Cardiac muscle cell (in vitro differentiated cells and primary cell): ENCODE measurements around the gene ATG16L2. TPM values are rescaled to one million over a fixed set of nuclear protein-coding genes. Genes with fewer than 3 reads are reported as not detected.
"Not testable (repeated sequence)": the region's sequence is repeated elsewhere in the genome, so short reads cannot be mapped to it uniquely, and the experiment has no call there.

Experiments used
- DNase-seq, 2 donors: peaks; one replicate each; pipeline versions ENCODE4 v3.0.0 to v3.0.0-alpha.2; 2010 to 2017; ENCODE audit warnings: low read depth in 1 of 2, low spot score in 1 of 2
- H3K27ac ChIP-seq: fragments of 200-600 bp; sonication (generic); 2 replicates; pipeline ENCODE4 v1.5.1; 2016
- H3K27me3 ChIP-seq: fragments of 200-600 bp; sonication (generic); 2 replicates; pipeline ENCODE4 v1.6.0; 2016; ENCODE audit warnings: control low read depth
- H3K36me3 ChIP-seq: fragments of 200-600 bp; sonication (generic); 2 replicates; pipeline ENCODE4 v1.5.1; 2016; ENCODE audit warnings: control low read depth
- H3K4me1 ChIP-seq: fragments of 200-600 bp; sonication (generic); 2 replicates; pipeline ENCODE4 v1.8.1; 2017; ENCODE audit warnings: low read depth, mild to moderate bottlenecking, mixed run types
- H3K4me3 ChIP-seq: fragments of 200-600 bp; sonication (generic); 2 replicates; pipeline ENCODE4 v1.5.1; 2016; ENCODE audit warnings: mild to moderate bottlenecking
- H3K9me3 ChIP-seq: fragments of 200-600 bp; sonication (generic); 2 replicates; pipeline ENCODE4 v1.5.1; 2017; ENCODE audit warnings: low read depth, mild to moderate bottlenecking, control low read depth
- polyA plus RNA-seq: library from polyadenylated mRNA; unstranded; fragments of >200 nt; fragmentation: Nextera tagmentation; extraction: Ambion mirVana; gene quantifications from 2 replicates; pipeline ENCODE4 v1.2.1, GENCODE V29; 2016
- total RNA-seq: library from RNA; depleted of rRNA; stranded (reverse); fragments of >200 nt; gene quantifications from 2 replicates; pipeline ENCODE4 v1.2.3, GENCODE V29; 2016
- TF ChIP-seq, protein P1 (sequence below): IDR thresholded peaks from 2 replicates; pipeline ENCODE4 v1.5.1; 2012; ENCODE audit warnings: low read depth, mild to moderate bottlenecking, low read length

The ATG16L2 gene
- total and polyA plus RNA-seq, 2 experiments from 2014 or later, result 47.8 to 66.8 TPM

DNA sequence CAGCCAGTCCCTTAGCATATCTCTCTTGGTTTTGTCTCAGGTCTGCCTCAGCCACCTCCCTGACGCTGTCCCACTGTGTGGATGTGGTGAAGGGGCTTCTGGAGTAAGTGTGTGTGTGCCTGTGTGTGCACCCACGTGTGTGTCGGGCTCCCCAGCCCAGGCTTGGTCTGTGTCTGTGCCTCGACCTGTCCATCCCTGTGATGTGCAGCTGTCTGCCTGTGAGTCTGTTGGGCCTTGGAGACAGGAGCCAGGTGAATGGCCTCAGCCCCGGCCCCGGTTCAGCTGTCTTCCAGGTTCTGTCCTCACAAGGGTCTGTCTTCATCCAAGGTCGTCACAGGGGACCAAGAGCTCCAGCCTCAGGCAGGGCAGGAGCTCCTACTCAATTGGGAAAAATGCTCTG, 9.8 kb downstream of the ATG16L2 start:
- Histone ChIP-seq H3K4me1 (peaks cover 4% of the 10 kb centered on the region), H3K36me3 (no peaks in the 10 kb centered on the region), H3K4me3 (no peak overlapping the region), H3K27me3 (no peaks in the 10 kb centered on the region), H3K9me3 (no peaks in the 10 kb centered on the region), H3K27ac (no peak overlapping the region)
- DNase-seq, result no peak
- TF ChIP-seq, protein P1, sequence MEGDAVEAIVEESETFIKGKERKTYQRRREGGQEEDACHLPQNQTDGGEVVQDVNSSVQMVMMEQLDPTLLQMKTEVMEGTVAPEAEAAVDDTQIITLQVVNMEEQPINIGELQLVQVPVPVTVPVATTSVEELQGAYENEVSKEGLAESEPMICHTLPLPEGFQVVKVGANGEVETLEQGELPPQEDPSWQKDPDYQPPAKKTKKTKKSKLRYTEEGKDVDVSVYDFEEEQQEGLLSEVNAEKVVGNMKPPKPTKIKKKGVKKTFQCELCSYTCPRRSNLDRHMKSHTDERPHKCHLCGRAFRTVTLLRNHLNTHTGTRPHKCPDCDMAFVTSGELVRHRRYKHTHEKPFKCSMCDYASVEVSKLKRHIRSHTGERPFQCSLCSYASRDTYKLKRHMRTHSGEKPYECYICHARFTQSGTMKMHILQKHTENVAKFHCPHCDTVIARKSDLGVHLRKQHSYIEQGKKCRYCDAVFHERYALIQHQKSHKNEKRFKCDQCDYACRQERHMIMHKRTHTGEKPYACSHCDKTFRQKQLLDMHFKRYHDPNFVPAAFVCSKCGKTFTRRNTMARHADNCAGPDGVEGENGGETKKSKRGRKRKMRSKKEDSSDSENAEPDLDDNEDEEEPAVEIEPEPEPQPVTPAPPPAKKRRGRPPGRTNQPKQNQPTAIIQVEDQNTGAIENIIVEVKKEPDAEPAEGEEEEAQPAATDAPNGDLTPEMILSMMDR, result no peak

DNA sequence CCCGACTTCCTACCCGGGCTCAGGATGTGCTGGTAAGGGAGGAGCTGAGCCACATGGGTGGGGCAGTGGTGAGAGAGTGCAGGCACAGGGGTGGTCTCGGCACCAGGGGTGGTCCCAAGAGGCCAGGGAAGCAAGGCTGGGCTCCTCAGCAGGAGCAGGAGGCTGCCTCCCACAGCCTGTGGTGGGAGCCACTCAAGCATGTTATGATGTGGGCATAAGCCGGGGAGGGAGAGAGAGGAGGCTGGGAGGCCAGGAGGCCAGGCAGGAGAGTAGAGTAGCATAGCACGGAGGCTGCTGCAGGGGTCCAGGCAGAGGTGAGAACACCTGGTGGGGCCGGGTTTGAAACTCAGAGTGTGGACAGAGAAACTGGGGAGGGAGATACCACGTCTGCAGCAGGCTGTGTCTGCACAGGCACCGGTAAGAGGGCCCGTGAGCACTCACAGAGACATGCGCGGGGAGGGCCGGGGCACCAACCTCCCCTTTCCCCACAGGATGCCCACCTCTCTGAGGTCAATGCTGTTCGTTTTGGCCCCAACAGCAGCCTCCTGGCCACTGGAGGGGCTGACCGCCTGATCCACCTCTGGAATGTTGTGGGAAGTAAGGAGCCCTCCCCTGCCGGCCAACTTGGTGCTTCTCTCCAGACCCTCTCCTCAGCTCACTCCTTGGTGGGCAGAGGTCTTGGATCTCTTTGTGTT, 10.7 kb downstream of the ATG16L2 start:
- Histone ChIP-seq H3K4me1 (peaks cover 4% of the 10 kb centered on the region), H3K27ac (no peak overlapping the region), H3K4me3 (no peak overlapping the region), H3K36me3 (no peaks in the 10 kb centered on the region), H3K9me3 (no peaks in the 10 kb centered on the region), H3K27me3 (no peaks in the 10 kb centered on the region)
- TF ChIP-seq, protein P1, result no peak
- no peak for DNase-seq

DNA sequence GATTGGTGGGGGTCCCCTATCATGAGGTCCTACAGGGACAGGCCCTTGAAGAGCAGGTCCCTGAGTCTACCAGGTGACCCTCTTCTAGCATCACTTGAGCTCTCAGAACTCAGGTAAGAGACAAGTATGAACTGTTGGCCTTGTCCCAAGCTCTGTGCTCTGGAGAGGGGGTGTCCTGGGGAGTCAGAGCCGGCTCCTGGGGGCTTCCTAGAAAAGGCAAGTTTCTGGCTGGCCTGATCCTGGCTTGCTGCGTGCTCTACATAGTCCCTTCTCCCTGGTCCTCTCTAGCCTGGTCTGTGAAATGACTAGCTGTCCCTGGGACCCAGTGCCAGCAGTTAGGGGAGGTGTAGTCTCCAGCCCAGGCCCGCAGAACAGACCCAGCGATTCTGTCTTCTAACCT, 11.4 kb downstream of the ATG16L2 start:
- DNase-seq, result no peak
- Histone ChIP-seq H3K36me3 (no peaks in the 10 kb centered on the region), H3K4me3 (no peak overlapping the region), H3K27ac (no peak overlapping the region), H3K4me1 (peaks cover 4% of the 10 kb centered on the region), H3K9me3 (no peaks in the 10 kb centered on the region), H3K27me3 (no peaks in the 10 kb centered on the region)
- TF ChIP-seq, protein P1, result no peak

DNA sequence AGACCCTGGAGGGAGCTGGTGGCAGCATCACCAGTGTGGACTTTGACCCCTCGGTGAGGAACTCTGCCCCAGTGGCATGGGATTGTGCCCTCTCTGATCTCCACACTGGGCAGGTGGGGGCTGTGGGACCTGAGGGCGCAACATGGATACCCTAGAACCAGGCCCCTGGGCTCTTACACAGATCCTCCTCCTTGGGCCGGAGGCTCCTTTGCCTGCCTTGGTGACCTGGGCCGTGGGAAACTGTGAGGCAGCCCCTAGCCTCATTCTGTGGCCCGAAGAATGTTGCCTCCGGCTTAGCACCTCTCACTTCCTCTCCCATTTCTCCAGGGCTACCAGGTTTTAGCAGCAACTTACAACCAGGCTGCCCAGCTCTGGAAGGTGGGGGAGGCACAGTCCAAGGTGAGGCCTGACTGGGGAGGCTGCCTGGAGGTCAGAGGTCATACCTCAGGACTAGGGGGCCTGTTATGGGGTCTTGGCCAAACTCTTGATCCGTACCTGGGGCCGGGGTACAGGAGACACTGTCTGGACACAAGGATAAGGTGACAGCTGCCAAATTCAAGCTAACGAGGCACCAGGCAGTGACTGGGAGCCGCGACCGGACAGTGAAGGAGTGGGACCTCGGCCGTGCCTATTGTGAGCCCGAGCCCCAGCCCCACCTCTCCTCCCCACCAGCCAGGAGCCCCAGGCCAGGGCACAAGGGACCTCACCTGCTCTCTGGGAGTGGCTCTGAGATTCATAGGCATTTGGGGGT, 12.2 kb downstream of the ATG16L2 start:
- Histone ChIP-seq H3K27me3 (no peaks in the 10 kb centered on the region), H3K27ac (no peak overlapping the region), H3K9me3 (no peaks in the 10 kb centered on the region), H3K4me1 (no peaks in the 10 kb centered on the region), H3K4me3 (no peak overlapping the region), H3K36me3 (no peaks in the 10 kb centered on the region)
- no peak for DNase-seq
- TF ChIP-seq, protein P1, result no peak

DNA sequence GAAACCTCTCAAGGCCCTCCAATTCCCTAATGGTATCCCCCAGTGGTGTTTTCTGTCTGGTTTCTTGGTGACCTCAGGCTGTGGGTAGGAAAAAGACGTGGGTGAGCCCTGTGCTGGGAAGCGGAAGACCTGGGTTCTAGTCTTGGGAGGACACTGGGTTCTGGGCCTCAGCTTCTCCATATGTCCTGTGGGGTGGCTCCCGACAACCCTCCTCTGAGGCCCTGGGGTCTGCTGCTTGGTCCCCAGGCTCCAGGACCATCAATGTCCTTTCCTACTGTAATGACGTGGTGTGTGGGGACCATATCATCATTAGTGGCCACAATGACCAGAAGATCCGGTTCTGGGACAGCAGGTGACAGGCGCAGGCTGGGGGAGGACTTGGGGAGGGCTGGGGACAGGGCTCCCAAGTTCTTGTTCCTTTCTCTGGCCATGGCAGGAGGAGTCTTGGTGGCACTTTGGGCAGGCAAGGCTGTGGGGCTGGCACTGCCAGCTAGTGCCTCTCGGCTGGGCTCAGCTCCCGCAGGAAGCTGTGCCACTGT, 12.8 kb downstream of the ATG16L2 start:
- Histone ChIP-seq H3K4me1 (peaks cover 5% of the 10 kb centered on the region), H3K9me3 (no peaks in the 10 kb centered on the region), H3K27me3 (no peaks in the 10 kb centered on the region), H3K27ac (no peak overlapping the region), H3K36me3 (no peaks in the 10 kb centered on the region), H3K4me3 (no peak overlapping the region)
- TF ChIP-seq, protein P1, result no peak
- DNase-seq, result no peak

DNA sequence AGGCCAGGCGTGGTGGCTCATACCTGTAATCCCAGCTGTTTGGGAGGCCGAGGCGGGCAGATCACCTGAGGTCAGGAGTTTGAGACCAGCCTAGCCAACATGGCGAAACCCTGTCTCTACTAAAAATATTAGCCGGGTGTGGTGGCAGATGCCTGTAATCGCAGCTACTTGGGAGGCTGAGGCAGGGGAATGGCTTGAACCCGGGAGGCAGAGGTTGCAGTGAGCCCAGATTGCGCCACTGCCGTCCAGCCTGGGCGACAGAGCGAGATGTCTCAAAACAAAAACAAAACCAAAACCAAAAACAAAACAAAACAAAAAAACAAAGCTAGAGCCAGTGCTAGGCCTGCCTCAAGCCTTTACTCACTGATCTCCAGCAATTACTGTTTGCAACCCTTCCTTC, 13.4 kb downstream of the ATG16L2 start:
- not testable (repeated sequence) for H3K27ac ChIP-seq, H3K27me3 ChIP-seq, H3K36me3 ChIP-seq, H3K9me3 ChIP-seq, DNase-seq, H3K4me3 ChIP-seq
- H3K4me1 ChIP-seq, result peaks cover 11% of the 10 kb centered on the region
